ENCODE results near the gene BRDT. TPM values are rescaled to one million over a fixed set of nuclear protein-coding genes. Genes with fewer than 3 reads are reported as not detected.

BRDT gene
- total RNA-seq, 1 donor from 2014 or later: not detected

DNA sequence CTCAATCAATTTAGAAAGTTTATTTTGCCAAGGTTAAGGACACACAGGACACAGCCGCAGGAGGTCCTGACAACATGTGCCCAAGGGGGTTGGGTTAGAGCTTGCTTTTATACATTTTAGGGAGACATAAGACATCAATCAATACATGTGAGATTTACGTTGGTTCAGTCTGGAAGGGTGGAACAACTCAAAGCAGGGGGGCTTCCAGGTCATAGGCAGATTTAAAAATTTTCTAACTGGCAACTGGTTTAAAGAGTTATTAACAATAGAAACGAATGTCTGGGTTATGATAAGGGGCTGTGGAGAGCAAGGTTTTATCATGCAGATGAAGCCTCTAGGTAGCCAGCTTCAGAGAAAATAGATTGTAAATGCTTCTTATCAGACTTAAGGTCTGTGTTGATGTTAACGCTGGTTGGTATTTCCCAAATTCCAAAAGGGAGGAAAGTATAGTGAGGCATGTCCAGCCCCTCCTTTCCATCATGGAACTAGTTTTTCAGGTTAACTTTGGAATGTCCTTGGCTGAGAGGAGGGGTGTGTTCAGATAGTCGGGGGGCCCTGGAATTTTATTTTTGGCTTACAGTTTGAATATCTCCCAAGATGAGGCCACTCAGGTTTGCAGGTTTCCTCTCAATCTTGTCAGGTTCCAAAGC is 32.3 kb upstream of the BRDT start:
- Mint-ChIP-seq H3K4me3 (no peak overlapping the region), H3K36me3 (ENCODE audit: low read depth) (no peaks in the 10 kb centered on the region), H3K4me1 (peaks cover 8% of the 10 kb centered on the region), H3K27me3 (ENCODE audit: low read depth) (no peaks in the 10 kb centered on the region), H3K27ac (ENCODE audit: unreplicated experiment) (no peak overlapping the region), H3K9me3 (no peaks in the 10 kb centered on the region)
- TF ChIP-seq, protein P1, sequence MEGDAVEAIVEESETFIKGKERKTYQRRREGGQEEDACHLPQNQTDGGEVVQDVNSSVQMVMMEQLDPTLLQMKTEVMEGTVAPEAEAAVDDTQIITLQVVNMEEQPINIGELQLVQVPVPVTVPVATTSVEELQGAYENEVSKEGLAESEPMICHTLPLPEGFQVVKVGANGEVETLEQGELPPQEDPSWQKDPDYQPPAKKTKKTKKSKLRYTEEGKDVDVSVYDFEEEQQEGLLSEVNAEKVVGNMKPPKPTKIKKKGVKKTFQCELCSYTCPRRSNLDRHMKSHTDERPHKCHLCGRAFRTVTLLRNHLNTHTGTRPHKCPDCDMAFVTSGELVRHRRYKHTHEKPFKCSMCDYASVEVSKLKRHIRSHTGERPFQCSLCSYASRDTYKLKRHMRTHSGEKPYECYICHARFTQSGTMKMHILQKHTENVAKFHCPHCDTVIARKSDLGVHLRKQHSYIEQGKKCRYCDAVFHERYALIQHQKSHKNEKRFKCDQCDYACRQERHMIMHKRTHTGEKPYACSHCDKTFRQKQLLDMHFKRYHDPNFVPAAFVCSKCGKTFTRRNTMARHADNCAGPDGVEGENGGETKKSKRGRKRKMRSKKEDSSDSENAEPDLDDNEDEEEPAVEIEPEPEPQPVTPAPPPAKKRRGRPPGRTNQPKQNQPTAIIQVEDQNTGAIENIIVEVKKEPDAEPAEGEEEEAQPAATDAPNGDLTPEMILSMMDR (conservative IDR thresholded peaks at IDR 0.05): no peak
- DNase-seq (ENCODE audit: low read depth, low spot score): no peak

DNA sequence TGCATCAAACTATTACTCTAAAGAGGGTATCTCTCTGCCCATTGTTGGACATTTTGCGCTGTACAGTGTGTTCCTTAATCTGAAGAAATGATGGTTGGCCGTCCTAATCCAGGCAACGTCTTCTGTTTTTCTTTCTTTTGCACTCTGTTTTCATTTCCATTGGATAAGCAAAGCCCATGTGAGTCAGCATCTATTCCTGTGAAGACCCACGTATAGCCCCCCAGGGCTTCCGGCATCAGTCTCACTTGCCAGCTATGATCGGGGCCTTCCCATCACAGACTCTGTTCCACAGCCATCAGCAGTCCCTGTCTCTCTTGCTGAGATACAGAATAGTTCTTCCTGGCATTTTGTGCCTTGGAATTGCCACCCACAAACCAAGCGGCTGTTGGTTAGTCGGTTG is 29.2 kb upstream of the BRDT start:
- TF ChIP-seq, protein P1 (conservative IDR thresholded peaks at IDR 0.05): no peak
- peaks cover 3% of the 10 kb centered on the region for H3K4me1 Mint-ChIP-seq
- H3K9me3 Mint-ChIP-seq: peaks cover 6% of the 10 kb centered on the region
- H3K27me3 Mint-ChIP-seq (ENCODE audit: low read depth): no peaks in the 10 kb centered on the region
- no peak for DNase-seq (ENCODE audit: low read depth, low spot score)
- H3K27ac Mint-ChIP-seq (ENCODE audit: unreplicated experiment): no peak overlapping the region
- H3K36me3 Mint-ChIP-seq (ENCODE audit: low read depth): no peaks in the 10 kb centered on the region
- no peak overlapping the region for H3K4me3 Mint-ChIP-seq

DNA sequence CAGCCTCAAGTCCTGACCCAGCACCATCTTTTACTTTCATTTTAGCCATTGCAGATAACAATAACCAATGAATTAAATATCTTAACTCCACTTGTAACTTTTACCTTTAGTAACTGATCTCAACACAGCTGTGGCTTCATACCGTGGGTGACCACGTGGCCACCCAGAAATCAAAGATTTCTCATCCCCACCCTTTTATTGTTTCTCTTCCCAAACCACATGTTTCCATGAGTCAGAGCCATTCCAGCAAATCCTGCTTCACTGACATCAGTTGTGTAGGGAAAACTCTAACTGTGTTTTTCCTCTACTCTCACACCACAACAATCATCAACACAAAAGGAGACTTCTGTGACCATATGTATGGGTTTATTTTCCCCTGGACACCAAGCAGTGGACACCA is 25.1 kb upstream of the BRDT start:
- TF ChIP-seq, protein P1 (conservative IDR thresholded peaks at IDR 0.05): no peak

DNA sequence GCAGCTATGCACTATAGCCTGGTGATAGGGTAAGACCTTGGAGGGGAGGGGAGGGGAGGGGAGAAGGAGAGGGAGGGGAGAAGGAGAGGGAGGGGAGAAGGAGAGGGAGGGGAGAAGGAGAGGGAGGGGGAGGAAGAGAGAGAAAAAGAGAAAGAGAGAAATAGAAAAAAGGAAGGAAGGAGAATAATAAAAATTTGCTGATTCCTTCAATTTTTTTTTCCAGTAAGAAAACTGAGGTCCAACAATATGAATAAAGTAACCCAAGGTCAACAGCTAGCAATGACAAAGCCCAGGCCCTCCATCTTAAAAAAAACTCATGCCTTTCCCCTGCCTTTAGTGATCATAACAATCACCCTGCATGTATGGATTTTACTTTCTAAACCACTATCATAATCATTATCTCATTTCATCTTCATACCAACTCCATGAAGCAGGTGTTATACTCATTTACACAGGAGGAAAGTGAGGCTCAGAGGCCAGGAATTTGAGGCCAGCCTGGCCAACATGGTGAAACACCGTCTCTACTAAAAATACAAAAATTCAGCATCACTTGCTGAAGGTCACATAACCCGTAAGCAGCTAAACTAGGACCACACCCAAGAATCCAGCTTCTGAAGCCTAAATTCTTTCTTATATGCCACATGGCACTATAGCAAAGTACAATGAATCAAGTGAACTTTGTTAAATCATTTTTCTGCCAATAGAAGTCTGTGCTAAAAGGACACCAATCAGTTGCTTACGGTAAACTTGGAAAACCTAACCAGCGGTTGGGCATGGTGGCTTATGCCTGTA is 23.4 kb upstream of the BRDT start:
- TF ChIP-seq, protein P1 (conservative IDR thresholded peaks at IDR 0.05): no peak
- Mint-ChIP-seq H3K4me1 (peaks cover 15% of the 10 kb centered on the region), H3K4me3 (no peak overlapping the region), H3K36me3 (ENCODE audit: low read depth) (no peaks in the 10 kb centered on the region), H3K27me3 (ENCODE audit: low read depth) (no peaks in the 10 kb centered on the region), H3K9me3 (peaks cover 6% of the 10 kb centered on the region), H3K27ac (ENCODE audit: unreplicated experiment) (no peak overlapping the region)
- no peak for DNase-seq (ENCODE audit: low read depth, low spot score)

More for the DNA sequence above, 25.1 kb upstream of the BRDT start:
- no peak overlapping the region for H3K4me3 Mint-ChIP-seq
- H3K4me1 Mint-ChIP-seq: peaks cover 11% of the 10 kb centered on the region
- no peak overlapping the region for H3K27ac Mint-ChIP-seq (ENCODE audit: unreplicated experiment)
- DNase-seq (ENCODE audit: low read depth, low spot score): no peak
- H3K36me3 Mint-ChIP-seq (ENCODE audit: low read depth): no peaks in the 10 kb centered on the region
- peaks cover 6% of the 10 kb centered on the region for H3K9me3 Mint-ChIP-seq
- no peaks in the 10 kb centered on the region for H3K27me3 Mint-ChIP-seq (ENCODE audit: low read depth)

DNA sequence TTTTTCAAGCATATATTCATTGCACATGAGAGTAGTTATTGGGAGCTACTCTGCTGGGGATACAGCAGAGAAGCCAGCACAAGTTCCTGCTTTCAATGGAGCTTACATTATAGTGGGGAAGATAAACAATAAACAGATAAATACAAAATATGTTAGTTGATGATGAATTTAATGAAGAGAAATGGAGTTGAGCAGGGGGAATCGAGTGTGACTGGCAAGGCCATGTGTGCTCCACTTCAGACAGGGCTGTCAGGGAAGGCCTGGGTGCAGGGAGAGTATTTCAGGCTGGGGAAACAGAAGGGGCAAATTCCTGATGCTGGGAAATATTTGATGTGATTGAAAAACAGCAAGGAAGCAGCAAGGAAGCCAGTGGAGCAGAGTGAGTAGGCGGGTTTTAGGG is 21.2 kb upstream of the BRDT start:
- no peak overlapping the region for H3K4me3 Mint-ChIP-seq
- H3K27me3 Mint-ChIP-seq (ENCODE audit: low read depth): no peaks in the 10 kb centered on the region
- H3K4me1 Mint-ChIP-seq: peaks cover 15% of the 10 kb centered on the region
- TF ChIP-seq, protein P1 (conservative IDR thresholded peaks at IDR 0.05): no peak
- no peak for DNase-seq (ENCODE audit: low read depth, low spot score)
- H3K36me3 Mint-ChIP-seq (ENCODE audit: low read depth): no peaks in the 10 kb centered on the region
- H3K9me3 Mint-ChIP-seq: peaks cover 8% of the 10 kb centered on the region
- H3K27ac Mint-ChIP-seq (ENCODE audit: unreplicated experiment): no peak overlapping the region
